Iris pigment epithelial cell (primary cell): ENCODE data around the gene KRT6A.

Source experiments
- DNase-seq: peaks from one replicate; pipeline ENCODE4 v3.0.0-alpha.2; 2011; ENCODE audit warnings: low read depth

Gene KRT6A

DNA sequence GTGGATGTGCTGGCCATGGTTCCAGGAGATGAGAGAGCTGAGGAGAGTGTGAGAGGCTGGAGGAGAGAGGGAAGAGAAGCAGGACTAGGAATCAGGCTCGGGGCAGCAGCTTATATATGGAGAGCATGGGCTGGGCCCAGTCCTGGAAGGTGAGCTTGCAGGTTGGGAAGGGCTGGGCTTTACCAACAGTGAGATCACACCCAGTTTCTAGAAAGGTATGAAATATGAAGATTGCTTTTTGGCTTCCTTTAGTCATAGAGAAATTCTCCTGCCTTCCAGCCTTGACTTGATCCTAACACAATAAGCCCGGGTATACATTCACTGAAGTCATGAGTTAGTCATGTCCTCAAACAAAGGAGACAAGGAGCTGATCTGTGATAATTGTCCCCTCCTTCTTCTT is at the start of gene KRT6A:
Gene KRT6A (minus strand): TSS at position 86 of the 400 bp plus-strand sequence. CDS start 69 bp downstream, at position 17.
- DNase-seq: no peak

DNA sequence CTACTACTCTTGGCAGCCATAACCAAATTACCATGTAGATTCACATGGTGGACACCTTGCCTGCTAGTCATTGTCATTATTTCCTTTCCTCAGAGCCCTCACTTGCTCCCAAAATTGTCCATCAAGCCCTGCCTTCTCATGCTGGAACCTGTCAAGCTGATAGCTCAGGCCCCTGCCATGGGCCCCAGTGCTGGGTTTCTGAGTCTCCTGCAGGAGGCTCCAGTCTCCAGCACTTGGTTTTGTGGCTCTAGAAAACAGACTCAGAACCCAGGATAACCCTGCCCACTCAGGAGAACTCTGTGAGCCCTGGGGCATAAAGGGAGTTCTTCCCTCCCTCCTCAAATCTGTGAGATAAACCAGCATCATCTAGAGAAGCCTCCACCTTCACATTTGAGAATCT is 49.1 kb upstream of the KRT6A start:
- DNase-seq: no peak

DNA sequence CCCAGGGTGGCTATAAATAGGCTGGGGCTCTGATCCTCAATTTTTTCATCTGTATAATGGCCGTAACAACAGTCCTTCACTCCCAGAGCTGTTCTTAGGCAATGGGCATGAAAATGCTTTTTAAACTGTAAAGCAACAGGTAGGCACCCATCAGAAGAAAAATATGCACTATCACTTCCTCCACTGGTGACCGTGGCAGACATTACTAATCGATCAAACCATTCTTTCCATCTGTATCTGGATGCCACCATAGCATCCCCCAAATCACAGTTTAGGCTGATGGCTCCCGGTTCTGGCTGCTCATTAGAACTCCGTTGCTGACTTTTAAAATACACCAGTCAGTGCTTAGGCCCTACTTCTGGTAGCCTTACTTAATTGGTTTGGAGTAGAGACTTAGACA is 48.7 kb upstream of the KRT6A start:
- no peak for DNase-seq

DNA sequence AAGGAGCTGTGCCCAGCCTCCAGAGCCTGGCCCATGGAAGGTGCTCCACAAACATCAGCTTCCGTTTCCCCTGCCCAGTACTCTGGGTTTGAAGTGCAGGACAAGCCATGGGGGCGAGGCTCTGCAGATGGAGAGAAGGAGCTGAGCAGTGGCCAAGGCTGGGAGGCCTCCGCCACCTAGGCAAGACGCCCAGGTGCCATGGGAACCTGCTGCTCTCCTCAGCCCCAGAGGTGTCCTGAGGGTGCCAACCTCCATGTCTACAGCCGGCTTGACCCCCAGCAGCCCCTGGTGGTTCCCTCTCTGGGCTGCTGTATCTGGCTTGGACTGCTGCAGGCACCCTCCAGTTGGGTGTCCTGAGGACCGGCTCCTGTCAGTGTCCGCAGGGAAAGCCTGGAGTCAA is 47.5 kb upstream of the KRT6A start:
- DNase-seq: no peak

DNA sequence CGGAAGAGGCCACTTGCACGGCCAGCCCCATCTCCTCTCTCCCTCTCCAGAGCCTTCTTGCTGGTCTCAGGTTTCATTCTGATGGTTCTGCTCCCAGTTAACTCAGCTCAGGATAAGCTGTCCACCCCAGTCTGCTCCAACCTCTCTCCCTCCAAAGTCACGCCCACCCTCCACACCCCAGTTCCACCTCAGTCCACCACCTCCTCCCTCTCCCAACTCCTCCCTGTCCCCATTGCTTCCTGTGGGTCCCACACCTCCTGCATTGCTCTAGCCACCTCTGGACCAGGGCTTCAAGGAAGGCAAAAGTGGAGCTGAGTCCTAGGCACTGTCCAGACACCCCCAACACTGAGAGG is 46.7 kb upstream of the KRT6A start:
- no peak for DNase-seq

DNA sequence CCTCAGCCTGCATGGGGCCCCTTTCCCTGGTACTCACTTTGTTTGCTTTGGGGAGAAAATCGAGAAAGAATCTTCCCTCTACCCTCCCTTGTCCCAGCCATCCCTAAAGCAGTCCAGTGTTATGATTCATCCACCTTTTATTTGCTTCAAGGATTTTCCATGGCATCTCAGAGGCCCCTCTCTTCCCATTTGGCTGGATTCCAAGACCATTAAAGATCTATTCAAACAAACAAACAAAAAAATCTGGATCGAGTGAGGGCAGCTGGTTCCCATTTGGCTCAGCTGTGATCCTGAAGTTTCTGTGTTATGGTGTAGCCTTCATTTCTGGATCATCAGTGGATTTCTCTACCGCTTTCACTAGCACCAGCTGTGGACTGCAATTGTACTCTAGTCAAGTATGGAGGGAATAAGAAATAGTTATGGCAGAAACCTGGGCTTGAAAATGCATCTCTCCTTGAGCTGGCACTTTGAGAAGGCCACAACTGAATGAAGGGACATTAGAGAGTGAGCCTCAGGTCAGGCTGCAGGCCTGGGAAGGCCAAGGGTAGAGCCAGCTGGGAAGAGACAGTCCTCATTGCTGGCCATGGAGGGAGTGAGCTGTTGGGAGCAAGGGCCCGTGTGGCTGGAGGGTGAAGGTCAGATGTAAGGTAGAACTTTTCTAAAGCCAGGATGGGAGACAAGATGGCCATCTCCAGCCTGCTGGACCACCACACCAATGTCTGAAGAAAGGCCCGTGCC is 46.2 kb upstream of the KRT6A start:
- DNase-seq: no peak

DNA sequence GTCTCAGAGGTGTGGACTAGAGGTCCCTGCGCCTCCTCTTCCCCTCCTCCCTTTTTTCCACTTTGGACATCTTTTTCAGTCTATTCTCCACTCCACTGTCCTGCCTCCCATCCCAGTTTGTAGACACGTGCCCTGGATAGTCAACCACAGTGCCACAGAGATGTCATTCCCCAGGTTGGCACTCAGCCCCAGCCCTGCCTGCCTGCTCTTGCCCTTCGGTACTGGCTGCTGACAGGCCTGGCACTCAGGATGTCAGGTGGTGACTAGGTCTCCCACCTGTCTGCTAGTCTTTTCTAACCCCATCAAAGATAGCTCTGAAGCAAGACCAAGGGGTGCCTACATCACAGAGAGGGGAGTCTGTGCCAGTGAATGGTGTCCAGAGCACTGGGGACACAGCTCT is 44.0 kb upstream of the KRT6A start:
- DNase-seq: no peak

DNA sequence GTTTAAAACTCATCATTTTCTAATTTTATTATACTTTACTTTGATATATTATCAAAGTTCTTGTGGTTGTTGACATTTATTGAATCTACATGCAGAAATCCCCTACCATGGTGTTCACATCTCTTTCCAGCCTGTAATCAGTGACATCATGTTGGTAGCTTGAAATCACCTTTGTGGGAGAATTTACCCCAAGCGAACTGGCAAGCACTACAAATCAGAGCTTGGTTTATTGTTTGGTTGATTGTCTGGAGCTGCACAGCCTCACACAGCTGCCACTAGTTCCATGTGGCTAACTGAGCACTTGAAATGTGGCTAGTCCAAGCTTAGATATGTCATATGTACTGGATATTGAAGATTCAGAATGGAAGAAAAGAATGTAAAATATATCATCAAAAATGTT is 42.5 kb upstream of the KRT6A start:
- no peak for DNase-seq

DNA sequence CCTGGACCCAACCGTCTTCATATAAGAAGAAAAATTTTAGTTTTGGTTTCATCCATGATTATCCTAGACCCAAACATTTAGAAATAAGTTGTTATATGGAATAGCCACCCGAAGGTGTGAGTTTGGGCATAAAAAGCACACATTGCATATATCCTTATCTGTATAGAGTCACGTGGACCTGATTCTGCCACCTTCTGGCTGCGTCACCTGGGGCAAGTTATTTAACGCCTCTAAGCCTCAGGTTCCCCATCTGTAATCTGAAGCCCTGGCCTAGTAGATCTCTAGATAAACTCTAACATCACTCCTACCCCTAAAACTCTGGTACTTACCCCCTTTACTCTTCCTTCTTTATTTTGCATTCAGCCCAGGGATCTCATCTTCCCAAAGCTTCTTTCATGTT is 41.4 kb upstream of the KRT6A start:
- no peak for DNase-seq

DNA sequence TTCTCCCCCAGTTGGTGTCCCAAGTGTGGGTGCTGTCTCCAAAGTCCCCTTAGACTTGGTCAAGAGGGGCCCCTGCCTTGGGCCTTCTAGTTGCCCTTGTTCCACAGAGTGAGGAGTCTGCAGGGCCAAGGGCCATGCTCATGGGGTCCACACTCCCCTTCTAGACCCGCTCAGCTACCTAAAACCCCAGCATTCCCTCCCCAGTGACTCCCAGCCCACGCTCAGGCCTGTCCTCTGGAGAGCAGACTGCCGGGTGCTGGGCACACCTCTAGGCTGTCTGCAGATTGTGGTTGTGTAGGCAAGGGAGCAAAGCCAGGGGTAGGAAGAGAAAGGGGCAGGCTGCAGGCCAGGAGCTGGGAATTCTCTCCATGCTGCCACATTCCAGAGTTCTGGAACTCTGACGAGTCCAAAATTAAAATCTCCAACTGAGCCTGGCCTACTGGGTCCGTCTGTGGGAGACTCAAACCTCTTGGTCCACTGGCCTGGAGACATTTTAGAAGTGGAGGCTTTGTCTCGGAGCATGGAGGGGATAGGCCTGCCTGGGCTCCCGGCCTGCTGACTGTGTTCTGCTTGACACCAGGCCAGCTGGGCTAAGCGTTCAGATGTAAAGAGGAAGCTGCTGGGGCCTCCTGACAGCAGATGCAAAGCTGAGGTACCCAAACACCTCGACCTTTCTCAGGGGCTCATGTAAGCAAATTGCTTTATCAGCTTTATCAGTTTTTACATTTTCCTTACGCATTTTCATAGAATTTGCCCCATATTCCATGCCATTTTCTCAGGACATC is 40.8 kb upstream of the KRT6A start:
- no peak for DNase-seq

DNA sequence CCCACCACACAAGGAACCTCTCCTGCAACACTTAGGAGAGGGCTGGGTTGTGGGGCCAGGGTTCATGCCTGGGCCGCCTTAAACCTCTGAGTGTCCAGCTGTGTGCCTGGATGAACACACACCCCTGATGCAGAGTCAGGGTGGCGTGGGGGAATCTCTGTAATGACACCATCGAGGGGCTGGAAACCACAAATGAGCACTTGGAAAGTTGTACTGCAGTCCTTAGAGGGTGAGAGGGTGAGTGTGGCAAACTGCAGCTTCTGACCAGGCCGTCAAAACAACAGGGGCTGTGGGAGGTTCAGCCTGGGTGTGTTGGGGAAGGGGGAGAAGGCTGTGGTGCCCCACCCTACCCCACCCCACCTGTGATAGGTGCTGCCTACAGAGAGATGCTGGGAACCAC is 39.6 kb upstream of the KRT6A start:
- DNase-seq: no peak

DNA sequence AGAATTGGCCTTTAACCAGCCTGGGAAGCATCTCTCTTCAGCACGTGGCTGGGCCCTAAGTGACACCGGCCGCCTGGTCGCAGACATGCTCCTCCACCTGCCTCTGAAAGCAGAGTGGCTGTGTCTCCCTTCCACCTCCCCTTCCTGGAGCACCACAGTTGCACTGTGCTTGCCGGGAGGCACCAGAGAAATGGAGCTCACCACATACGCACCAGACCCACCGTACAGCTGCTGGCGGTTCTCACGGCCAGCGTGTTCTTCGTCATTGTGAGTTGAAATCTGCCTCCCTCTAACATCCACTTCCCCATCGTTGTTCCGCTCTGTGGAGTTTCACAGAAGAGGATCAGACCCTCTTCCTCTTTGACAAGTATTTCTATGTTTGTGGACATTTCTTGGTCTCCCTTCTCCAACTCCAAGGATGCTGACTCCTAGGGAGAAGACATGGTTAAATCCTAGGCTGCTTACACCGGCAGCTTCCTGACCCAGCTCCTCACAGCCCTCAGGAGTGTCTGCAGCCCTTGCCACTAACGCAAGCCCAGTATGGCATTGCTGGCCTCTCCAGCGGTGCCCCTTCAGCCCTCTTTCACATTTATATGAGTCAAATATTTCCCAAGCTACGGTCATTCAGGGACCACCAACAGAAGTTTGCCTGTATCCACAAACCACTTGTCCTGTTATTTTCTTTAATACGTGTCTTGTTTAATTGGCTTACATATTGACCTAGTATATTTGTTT is 38.7 kb upstream of the KRT6A start:
- no peak for DNase-seq

DNA sequence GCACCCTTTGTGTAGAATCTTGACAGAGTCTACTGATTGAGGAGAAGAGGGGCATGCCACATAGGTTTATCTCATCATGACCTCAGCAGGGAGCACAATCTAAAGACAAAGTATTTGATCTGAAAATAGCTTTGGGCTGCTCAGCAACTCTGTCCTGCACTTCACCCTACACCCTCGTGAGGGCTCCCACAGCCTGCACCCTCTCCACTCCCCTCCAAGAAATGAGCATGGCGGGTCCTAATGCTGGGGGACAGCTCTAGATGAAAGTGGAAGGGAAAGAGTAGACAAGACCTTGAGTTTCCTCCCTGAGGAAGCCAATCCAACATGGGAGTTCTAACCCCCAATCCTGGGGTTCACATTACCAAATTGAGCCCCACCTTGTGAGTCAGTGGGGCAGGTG is 37.8 kb upstream of the KRT6A start:
- DNase-seq: no peak

DNA sequence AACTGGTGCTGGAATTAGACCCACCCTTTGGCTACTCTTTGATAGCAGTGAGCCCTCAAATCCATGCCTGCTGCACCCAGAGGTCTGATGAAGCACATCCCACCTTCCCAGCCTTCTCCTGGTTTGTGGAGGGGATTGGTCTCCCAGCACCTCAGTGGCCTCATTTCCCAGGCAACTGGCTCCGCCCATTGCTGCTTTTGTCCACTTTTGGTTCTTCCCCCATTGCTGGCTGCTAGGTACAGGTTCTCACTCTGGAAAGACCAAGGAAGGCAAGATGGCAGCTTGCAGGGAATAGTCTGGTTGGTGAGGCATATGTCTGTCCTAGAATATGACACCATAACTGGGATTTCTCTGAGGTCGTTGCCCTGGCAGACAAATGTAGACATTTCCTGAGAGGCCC is 37.3 kb upstream of the KRT6A start:
- DNase-seq: no peak

DNA sequence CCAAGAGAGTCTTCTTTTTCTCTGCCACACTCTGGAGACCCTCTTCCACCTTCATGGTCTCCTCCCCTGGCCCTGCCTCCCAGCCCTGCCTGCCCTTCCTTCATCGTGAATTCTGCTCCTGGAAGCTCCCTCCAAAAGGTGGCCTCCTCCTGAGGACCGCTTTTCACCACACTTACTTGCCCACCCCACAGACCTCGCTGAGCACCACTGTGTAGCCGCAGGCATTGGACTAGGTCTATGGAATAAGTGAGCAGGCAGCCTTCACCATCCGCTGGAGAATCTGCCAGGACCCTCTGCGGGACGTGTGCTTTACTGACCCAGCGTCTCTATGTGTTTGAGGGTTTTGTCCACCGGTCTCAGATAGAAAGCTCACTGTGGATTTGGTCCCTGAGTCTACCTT is 36.8 kb upstream of the KRT6A start:
- DNase-seq: no peak

DNA sequence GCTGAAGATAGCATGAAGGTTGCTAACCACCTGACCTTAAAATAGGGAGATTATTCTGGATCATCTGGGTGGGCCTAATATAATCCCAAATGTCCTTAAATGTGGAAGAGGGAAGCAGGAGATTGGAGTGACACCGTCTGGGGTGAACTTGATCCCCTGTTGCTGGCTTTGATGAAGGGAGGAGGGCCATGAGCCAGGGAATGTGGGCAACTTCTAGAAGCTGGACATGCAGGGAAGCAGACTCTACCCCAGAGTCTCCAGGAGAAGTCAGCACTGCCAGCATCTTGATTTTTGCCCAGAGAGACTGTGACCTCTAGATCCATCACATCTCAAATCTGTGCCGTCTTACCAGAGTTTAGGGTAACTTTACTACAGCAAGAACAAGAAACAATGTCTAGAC is 36.4 kb upstream of the KRT6A start:
- DNase-seq: no peak

DNA sequence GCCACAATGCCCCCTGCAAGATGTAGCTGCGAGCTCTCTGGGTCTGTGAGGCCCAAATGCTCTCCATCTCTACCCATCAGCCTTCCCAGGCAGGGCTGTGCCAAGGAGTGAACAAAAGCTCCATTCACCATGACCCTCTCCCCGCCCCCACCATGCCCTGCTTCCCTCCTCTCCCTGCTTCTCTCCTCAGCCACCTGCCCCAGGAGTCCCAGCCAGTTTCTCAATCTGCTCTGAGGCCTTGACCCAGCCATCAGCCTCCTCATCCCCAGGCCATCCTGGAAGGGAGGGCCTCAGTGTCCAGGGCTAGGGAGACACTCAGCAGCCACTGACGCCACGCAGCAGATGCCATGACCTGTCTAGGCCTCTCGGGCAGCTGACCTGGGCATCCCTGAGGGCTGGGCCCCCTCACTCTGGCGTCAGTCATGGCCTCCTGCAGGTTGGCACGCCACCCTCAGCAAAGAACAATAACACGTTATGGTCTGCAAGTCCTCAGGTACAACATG is 35.6 kb upstream of the KRT6A start:
- DNase-seq: no peak

DNA sequence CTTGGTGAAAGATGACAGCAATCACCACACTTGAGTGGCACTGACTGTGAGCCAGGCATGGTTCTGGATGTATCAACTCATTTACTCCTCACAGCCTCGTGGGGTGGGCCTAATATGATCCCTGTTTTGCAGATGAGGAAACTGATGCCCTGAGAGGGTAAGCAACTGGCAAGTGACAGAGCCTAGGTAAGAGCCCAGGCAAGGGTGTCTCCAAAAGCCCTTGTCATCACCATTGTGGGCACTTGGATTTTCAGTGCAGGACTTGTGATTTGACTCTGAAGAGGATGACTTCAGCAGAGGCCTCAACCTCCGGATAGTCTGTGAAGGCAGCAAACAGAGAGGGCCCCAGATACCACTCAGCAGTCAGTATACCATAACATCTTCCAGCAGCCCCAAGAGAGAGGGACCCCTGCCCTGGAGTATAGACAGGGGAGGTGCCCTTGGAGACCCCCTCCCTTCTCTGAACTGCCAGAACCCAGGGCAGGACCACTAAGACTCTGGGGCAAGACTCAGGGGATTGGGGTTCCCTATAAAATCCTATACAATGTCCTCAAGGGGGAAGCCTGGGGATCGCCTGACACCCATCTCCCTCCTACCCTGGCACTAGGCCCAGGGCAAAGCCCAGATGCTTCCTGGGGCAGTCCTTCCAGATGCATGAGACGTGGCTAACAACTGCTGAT is 34.2 kb upstream of the KRT6A start:
- DNase-seq: no peak

DNA sequence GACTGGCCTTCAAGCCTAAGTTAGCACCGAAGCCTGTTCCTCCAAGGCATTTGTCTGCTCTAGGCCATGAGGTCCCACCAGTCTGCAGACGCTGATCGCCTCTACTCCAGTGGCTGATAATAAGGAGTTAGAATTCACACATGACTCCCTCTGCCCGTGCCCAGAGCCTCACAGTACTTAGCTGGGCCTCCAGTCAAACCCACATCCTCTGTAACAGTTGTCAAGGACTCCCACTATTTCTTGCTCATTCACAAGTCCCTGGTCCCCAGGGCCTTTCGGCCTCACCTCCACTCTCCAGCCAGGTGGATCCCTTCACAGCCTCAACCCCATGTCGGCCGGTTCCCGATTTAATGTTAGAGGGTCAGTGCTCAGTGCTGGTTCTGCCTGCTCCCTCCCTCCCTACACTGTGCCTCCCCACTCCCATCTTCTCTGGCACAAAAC is 33.5 kb upstream of the KRT6A start:
- DNase-seq: no peak

DNA sequence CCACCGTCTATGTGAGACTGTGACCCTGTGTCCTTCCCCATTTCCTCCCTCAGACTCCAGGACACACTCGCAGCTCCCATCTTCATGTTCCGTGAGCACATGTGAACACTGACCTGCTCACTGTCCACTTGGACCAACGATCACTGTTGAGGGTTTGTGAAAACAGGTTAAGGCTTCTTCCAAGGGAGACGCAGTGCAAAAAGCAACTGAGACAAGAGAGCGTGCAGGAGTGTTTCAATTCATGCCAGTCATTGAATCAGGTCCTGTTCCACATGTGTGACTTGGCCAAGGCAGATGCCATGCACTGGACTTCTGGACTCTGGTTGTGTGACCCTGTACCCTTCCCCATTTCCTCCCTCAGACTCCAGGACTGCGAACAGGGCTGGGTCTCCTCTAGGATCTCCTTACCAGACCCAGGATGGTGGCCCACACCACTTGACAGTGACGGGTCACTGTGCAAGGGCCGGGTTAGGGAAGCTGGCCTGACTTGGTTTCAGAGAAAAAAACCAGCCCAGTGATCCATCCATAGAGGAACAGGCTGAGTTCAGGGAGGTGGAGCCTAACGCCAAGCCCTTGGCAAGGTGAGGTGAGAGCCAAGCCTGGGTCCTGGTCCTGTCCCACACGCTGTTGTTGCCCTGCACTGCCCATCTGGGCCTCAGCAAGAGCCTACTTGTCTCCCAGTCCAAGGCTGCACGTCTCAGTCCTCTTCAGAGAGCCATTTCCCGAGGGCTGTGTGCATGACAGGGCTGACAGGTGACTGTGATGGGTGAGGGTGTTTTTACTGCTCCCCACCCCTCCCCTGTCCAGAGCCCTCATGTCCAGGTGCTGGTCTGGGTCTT is 32.8 kb upstream of the KRT6A start:
- no peak for DNase-seq

DNA sequence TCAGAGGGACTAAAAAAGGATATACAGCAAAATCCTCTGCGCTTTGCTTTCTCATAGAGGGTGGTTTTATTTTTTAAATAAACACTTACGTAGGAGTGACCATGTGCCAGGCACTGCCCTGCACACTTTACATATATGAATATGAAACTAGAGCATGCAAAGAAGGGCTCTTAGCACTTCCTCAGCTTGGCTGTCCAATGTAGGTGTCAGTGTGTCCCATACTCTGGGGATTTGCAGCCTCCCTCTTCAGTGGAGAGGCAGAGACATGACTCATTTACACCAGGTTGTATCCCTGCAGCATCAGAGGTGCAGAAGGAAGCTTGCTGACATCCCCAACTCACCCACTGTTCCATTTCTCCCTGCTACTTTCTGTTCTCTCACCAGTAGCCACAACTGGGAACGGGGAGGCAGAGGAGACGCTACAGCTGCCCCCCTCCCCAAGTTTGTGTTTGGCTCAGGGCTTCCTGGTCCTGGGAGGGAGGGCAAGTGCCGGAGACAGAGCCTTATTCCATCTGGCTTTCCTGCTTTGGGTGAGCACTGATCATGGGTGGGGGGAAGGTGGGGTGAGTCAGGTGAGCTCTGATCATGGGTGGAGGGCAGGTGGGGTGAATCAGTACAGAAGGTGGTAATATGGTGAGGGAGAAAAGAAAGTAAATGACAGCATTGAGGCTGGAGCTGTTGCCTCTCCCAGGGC is 32.0 kb upstream of the KRT6A start:
- DNase-seq: no peak
